DND-41 (cell line): ENCODE measurements around the gene NPB.

Source experiments
- ATAC-seq: fragments of 200-7000 bp; cut with Tn5 transposase; 3 replicates; pipeline ENCODE4 v1.9.1; 2021; ENCODE audit warnings: low read depth; ENCODE audit not compliant: insufficient read depth
- DNase-seq: peaks from one replicate; pipeline ENCODE4 v3.0.0-alpha.2; 2020
- H2AFZ ChIP-seq: 2 replicates; pipeline ENCODE4 v1.6.0; 2012; ENCODE audit warnings: low read depth, low read length
- H3K27ac ChIP-seq: 2 replicates; pipeline ENCODE4 v1.5.1; 2012; ENCODE audit warnings: low read length, inconsistent platforms
- H3K27me3 ChIP-seq: fragments of 200-600 bp; sonication (generic); 2 replicates; pipeline ENCODE4 v1.6.0; 2012; ENCODE audit warnings: low read length, mild to moderate bottlenecking, inconsistent platforms; ENCODE audit not compliant: insufficient read depth, poor library complexity
- H3K36me3 ChIP-seq: 2 replicates; pipeline ENCODE4 v1.5.1; 2012; ENCODE audit warnings: low read length, inconsistent platforms; ENCODE audit not compliant: insufficient read depth
- H3K4me1 ChIP-seq: 2 replicates; pipeline ENCODE4 v1.5.1; 2012; ENCODE audit warnings: mild to moderate bottlenecking, low read length; ENCODE audit not compliant: insufficient read depth
- H3K4me2 ChIP-seq: 2 replicates; pipeline ENCODE4 v1.6.0; 2012; ENCODE audit warnings: mild to moderate bottlenecking, moderate library complexity, low read length, inconsistent platforms; ENCODE audit not compliant: insufficient read depth
- H3K4me3 ChIP-seq, 2 experiments: fragments of 200-600 bp in 1 of 2; shearing (Covaris generic) in 1 of 2; 2 replicates each; pipeline ENCODE4 v1.5.1; 2012 to 2016; ENCODE audit warnings: inconsistent platforms in 2 of 2, low read length in 2 of 2, mild to moderate bottlenecking in 2 of 2, low read depth in 1 of 2, moderate library complexity in 1 of 2
- H3K79me2 ChIP-seq: 2 replicates; pipeline ENCODE4 v1.6.0; 2012; ENCODE audit warnings: low read length, inconsistent platforms; ENCODE audit not compliant: insufficient read depth
- H3K9ac ChIP-seq: 2 replicates; pipeline ENCODE4 v1.6.0; 2012; ENCODE audit warnings: low read depth, mild to moderate bottlenecking, inconsistent platforms, low read length, moderate library complexity
- H3K9me3 ChIP-seq: 2 replicates; pipeline ENCODE4 v1.5.1; 2012; ENCODE audit warnings: low read length, moderate library complexity, mild to moderate bottlenecking, inconsistent platforms; ENCODE audit not compliant: insufficient read depth, severe bottlenecking
- H4K20me1 ChIP-seq: 2 replicates; pipeline ENCODE4 v1.6.0; 2012; ENCODE audit warnings: low read length; ENCODE audit not compliant: insufficient read depth
- EZH2 ChIP-seq: IDR thresholded peaks from 3 replicates; pipeline ENCODE4 v1.6.1; 2012; ENCODE audit warnings: borderline replicate concordance, low read depth, mild to moderate bottlenecking, moderate library complexity, low read length, inconsistent platforms; ENCODE audit not compliant: severe bottlenecking
- TF ChIP-seq, protein P1 (sequence below): IDR thresholded peaks from 2 replicates; pipeline ENCODE4 v1.5.1; 2012; ENCODE audit warnings: borderline replicate concordance, low read length, moderate library complexity, mild to moderate bottlenecking; ENCODE audit not compliant: poor library complexity, severe bottlenecking; ENCODE audit errors: extremely low read depth

The NPB gene

DNA sequence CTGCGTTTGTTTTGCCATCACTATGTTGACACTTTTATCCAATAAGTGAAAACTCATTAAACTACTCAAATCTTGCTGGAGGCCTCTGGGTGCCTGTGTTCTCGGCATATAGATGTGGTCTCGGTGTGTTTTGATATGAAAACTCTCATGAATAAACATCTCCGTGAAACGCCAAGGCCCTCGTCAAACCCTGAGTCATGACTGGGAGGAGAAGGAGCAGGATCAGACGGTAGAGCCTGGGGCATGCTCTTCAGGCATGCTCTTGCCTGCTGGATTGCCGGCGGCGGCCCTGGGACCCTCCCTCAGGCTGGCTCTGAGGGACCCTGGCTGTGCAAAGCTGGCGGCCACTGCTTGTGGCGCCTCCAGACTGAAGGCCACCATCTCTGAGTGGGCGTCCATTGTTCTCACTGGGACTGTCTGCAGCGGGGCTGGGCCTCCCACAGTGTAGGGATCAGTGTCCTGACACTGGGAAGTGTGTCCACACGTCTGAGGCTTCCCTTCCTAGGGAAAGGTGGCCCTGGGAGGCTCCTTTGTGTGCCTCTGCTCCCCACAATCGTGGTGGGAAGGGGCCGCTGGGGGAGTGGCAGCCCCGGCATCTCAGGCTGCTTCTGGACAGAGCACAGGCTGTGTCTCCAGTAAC, 1.7 kb upstream of the NPB start:
- Histone ChIP-seq H3K79me2 (peaks cover 20% of the 10 kb centered on the region), H3K4me3 (no peak overlapping the region), H3K36me3 (peaks cover 74% of the 10 kb centered on the region), H3K27ac (no peak overlapping the region), H3K4me2 (no peak overlapping the region), H2AFZ (no peak overlapping the region), H3K9ac (no peak overlapping the region), H3K4me1 (no peaks in the 10 kb centered on the region), H3K27me3 (no peaks in the 10 kb centered on the region), H3K9me3 (no peaks in the 10 kb centered on the region), H4K20me1 (peaks cover 8% of the 10 kb centered on the region; the same call in 1 of the 2 replicates)
- TF ChIP-seq, protein P1, sequence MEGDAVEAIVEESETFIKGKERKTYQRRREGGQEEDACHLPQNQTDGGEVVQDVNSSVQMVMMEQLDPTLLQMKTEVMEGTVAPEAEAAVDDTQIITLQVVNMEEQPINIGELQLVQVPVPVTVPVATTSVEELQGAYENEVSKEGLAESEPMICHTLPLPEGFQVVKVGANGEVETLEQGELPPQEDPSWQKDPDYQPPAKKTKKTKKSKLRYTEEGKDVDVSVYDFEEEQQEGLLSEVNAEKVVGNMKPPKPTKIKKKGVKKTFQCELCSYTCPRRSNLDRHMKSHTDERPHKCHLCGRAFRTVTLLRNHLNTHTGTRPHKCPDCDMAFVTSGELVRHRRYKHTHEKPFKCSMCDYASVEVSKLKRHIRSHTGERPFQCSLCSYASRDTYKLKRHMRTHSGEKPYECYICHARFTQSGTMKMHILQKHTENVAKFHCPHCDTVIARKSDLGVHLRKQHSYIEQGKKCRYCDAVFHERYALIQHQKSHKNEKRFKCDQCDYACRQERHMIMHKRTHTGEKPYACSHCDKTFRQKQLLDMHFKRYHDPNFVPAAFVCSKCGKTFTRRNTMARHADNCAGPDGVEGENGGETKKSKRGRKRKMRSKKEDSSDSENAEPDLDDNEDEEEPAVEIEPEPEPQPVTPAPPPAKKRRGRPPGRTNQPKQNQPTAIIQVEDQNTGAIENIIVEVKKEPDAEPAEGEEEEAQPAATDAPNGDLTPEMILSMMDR = no peak
- no peak for TF ChIP-seq EZH2
- ATAC-seq (peak; percentile 16; the same call in 1 of the 3 replicates), DNase-seq (no peak)

DNA sequence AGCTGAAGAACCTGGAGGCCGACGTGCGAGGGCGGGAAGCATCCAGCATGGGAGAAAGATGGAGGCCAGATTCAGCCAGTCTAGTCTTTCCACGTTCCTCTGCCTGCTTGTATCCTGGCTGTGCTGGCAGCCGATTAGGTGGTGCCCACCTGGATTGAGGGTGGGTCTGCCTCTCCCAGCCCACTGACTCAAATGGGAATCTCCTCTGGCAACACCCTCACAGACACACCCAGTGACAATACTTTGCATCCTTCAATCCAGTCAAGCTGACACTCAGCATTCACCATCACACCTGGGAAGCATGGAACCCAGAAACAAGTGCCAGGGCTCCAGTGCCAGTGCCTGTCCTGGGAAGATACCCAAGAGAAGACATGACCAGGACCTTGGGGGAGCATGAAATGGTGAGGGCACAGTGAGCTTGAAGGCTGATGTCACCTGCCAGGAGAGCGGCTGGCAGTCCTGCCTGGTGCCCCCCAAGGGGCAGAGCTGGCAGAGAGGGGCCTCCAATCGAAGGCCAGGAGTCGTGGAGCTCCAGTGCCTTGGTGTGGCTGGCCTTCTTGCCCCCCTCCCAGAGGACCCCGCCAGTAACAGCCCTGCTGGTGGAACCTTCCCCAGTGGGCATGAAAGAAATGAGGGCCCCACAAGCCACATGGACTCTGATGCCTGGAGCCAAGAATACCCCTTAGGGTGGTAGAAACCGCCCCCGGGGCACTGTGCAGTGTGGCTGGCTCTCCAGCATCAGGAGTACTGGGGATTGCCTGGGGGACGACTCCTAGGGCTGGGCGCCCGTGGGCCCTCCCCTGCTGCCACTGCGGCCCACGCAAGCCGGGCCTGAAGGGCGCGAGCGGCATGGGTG, 643 bp upstream of the NPB start:
- Histone ChIP-seq H3K27me3 (no peaks in the 10 kb centered on the region), H4K20me1 (peaks cover 8% of the 10 kb centered on the region; the same call in 1 of the 2 replicates), H3K9me3 (no peaks in the 10 kb centered on the region), H3K36me3 (peaks cover 77% of the 10 kb centered on the region), H3K4me2 (no peak overlapping the region), H3K9ac (no peak overlapping the region), H3K4me1 (no peaks in the 10 kb centered on the region), H3K79me2 (peaks cover 13% of the 10 kb centered on the region; the same call in 1 of the 2 replicates), H3K4me3 (no peak overlapping the region), H2AFZ (no peak overlapping the region), H3K27ac (no peak overlapping the region)
- TF ChIP-seq EZH2 = no peak
- TF ChIP-seq, protein P1 = no peak
- no peak for DNase-seq
- ATAC-seq = no peak

DNA sequence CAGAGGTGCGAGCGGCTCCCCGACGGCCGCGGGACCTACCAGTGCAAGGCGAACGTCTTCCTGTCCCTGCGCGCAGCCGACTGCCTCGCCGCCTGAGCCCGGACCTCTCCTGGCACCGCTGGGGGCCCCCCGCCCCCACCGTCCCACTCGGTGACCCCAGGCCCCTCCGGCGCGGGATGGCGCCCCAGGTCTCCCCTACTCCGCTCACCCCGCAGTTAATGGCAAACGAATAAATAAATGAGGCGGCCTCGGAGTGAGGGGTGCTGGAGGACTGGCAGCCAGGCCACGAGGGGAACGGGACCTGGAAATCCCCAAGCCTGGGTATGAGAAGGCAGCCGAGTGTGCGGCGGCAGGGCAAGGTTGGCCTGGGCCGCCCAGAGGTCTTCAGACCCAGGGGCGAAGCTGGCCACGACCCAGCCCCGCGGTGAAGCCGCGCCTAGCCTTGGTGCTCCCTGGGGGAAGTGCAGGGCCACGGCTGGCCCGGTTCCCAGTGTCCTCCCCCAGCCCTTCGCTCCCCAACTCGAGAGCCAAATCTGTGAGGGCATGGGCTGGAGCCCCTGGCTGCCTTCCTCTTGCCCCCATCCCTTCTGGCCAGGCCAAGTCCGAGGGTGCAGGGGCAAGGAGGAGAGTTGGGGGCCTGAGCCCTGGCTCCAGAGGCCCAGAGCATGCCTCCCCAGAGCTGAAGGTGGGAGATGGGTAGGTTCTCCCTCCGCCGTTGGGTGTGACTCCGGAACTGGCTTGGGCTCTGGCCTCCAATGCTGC, 796 bp downstream of the NPB start:
- Histone ChIP-seq H3K27me3 (no peaks in the 10 kb centered on the region), H3K79me2 (peaks cover 4% of the 10 kb centered on the region; the same call in 1 of the 2 replicates), H2AFZ (no peak overlapping the region), H3K9me3 (no peaks in the 10 kb centered on the region), H3K27ac (no peak overlapping the region), H3K36me3 (peaks cover 80% of the 10 kb centered on the region), H4K20me1 (peaks cover 19% of the 10 kb centered on the region; the same call in 1 of the 2 replicates), H3K9ac (no peak overlapping the region), H3K4me3 (no peak overlapping the region), H3K4me2 (no peak overlapping the region), H3K4me1 (no peaks in the 10 kb centered on the region)
- ATAC-seq (no peak), DNase-seq (no peak)
- TF ChIP-seq, protein P1 = no peak
- no peak for TF ChIP-seq EZH2
